Measurements from ENCODE around the gene TTLL11. TPM values are rescaled to one million over a fixed set of nuclear protein-coding genes. Genes with fewer than 3 reads are reported as not detected.

The TTLL11 gene
- total RNA-seq, 1 experiment from 2014 or later, result 7.0 TPM

DNA sequence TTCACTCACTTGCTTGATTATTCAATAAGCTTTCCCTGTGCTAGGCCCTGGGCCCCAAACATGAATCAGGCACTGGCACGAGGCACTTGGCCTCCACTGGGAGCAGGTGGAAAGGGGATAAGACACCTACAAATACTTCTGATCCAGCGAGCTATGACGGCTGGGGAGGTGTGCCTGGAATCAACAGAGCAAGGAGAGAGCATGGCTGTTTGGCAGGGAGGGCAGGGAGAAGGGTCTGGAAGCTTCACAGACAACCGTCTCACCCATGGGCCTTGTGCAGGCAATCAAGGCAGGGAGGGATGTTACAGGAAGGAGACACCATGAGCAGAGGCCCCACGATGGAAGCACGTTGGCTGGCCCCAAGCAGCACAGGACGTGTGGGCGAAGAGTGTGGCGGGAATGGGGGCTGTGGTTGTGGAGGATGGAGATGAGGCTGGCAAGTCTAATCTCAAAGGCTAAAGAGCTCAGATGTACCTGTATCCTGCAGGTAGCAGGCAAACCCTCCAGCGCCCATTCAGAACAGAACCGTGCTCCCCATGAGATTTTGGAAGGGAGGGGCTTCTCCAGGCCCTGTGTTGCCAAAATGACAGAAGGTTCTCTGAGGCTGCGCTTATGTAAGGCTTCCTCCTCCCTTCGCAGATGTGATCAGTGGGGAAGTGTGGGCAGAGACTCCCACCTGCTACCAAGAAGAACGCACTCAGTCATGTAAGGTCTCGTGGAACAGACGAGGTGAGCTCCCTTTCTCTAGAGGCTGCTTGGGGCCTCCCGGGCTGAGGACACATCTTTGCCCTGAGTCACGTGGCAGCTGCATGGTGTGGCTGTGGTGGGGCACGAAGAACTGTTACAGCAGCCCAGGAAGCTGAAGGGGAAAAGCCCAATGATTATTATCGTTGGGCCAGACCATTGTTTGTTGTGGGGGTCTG is 252.0 kb downstream of the TTLL11 start:
- Histone ChIP-seq H4K20me1 (ENCODE audit: low read length) (no peaks in the 10 kb centered on the region), H3K27ac (ENCODE audit: low read length) (no peak overlapping the region), H3K27me3 (ENCODE audit: low read length) (no peaks in the 10 kb centered on the region), H3K9me3 (ENCODE audit: low read length) (no peaks in the 10 kb centered on the region), H3K4me3 (ENCODE audit: low read length) (no peak overlapping the region), H3K4me2 (ENCODE audit: low read length) (no peak overlapping the region), H3F3A (ENCODE audit: low read length, unreplicated experiment) (no peaks in the 10 kb centered on the region), H2AFZ (ENCODE audit: low read length) (no peak overlapping the region), H3K9ac (ENCODE audit: low read length) (no peak overlapping the region), H3K4me1 (ENCODE audit: insufficient read depth, low read length) (peaks cover 6% of the 10 kb centered on the region; the same call in 1 of the 2 replicates), H3K9me2 (replicated peaks; ENCODE audit: low read length) (no peaks in the 10 kb centered on the region), H3K79me2 (ENCODE audit: low read length) (no peaks in the 10 kb centered on the region), H3K36me3 (ENCODE audit: low read depth, low read length) (no peaks in the 10 kb centered on the region)
- no peak for ATAC-seq
- no TSS peak for BruUV-seq (replicated peaks)
- intact Hi-C loops (cut with micrococcal nuclease), result no loop called here
- ChIA-PET POLR2A (ENCODE audit: unreplicated experiment) (no interaction called here), CTCF (no interaction called here)
- no peak for TF ChIP-seq EZH2 (IDR thresholded peaks at IDR 0.05; ENCODE audit: low read length, unreplicated experiment)
- no peak for TF ChIP-seq EZH2phosphoT487 (IDR thresholded peaks at IDR 0.05; ENCODE audit: borderline replicate concordance, low read length)
- TF ChIP-seq, protein P1, sequence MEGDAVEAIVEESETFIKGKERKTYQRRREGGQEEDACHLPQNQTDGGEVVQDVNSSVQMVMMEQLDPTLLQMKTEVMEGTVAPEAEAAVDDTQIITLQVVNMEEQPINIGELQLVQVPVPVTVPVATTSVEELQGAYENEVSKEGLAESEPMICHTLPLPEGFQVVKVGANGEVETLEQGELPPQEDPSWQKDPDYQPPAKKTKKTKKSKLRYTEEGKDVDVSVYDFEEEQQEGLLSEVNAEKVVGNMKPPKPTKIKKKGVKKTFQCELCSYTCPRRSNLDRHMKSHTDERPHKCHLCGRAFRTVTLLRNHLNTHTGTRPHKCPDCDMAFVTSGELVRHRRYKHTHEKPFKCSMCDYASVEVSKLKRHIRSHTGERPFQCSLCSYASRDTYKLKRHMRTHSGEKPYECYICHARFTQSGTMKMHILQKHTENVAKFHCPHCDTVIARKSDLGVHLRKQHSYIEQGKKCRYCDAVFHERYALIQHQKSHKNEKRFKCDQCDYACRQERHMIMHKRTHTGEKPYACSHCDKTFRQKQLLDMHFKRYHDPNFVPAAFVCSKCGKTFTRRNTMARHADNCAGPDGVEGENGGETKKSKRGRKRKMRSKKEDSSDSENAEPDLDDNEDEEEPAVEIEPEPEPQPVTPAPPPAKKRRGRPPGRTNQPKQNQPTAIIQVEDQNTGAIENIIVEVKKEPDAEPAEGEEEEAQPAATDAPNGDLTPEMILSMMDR (conservative IDR thresholded peaks at IDR 0.05; ENCODE audit: low read depth, low read length), result no peak
- no peak for DNase-seq

DNA sequence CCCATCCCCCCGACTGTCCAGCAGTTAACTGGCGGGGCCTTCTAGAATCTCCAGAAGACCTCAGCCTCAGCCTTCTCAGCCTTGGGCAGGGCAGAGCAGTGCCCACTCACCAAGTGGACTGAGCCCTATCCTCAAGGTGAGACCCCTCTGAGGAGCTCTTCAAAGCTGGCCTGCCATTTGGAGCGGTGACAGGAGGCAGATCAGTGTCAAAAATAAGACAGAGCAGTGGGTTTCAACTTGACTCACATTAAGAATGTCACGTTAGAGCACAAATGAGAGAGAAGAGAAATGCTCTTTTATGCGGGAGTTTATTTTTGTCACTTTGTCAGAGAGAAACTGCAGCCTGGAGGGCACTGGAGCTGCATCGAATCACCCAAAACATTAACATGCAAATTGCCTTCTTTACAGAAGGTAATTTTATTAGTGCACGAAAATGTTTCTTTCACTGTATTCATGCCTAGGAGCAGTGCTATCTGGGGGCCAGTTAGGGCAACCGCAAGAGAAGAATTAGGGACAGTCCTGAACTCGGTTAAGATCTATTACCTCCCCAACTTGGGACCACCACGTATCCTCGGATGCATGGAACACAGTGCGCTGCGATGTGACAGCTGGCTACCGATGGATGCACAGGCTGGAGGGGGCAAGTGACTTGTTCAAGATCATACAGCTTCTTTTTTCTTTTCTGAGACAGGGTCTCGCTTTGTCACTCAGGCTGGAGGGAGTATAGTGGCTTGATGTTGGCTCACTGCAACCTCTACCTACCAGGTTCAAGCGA is 253.2 kb downstream of the TTLL11 start:
- H3K4me2 ChIP-seq (ENCODE audit: low read length), result no peak overlapping the region
- no peaks in the 10 kb centered on the region for H3K36me3 ChIP-seq (ENCODE audit: low read depth, low read length)
- POLR2A ChIA-PET (ENCODE audit: unreplicated experiment), result no interaction called here
- intact Hi-C loops (cut with micrococcal nuclease), result no loop called here
- no peak overlapping the region for H3K4me3 ChIP-seq (ENCODE audit: low read length)
- no peak overlapping the region for H3K27ac ChIP-seq (ENCODE audit: low read length)
- peaks cover 6% of the 10 kb centered on the region; the same call in 1 of the 2 replicates for H3K4me1 ChIP-seq (ENCODE audit: insufficient read depth, low read length)
- no peak overlapping the region for H2AFZ ChIP-seq (ENCODE audit: low read length)
- no peaks in the 10 kb centered on the region for H3K79me2 ChIP-seq (ENCODE audit: low read length)
- H4K20me1 ChIP-seq (ENCODE audit: low read length), result no peaks in the 10 kb centered on the region
- BruUV-seq (replicated peaks), result no TSS peak
- H3K27me3 ChIP-seq (ENCODE audit: low read length), result no peaks in the 10 kb centered on the region
- H3K9ac ChIP-seq (ENCODE audit: low read length), result no peak overlapping the region
- H3F3A ChIP-seq (ENCODE audit: low read length, unreplicated experiment), result no peaks in the 10 kb centered on the region
- CTCF ChIA-PET, result no interaction called here
- no peak for ATAC-seq
- DNase-seq, result no peak
- no peaks in the 10 kb centered on the region for H3K9me2 ChIP-seq (replicated peaks; ENCODE audit: low read length)
- H3K9me3 ChIP-seq (ENCODE audit: low read length), result no peaks in the 10 kb centered on the region
- no peak for TF ChIP-seq EZH2 (IDR thresholded peaks at IDR 0.05; ENCODE audit: low read length, unreplicated experiment)
- TF ChIP-seq, protein P1 (conservative IDR thresholded peaks at IDR 0.05; ENCODE audit: low read depth, low read length), result no peak
- no peak for TF ChIP-seq EZH2phosphoT487 (IDR thresholded peaks at IDR 0.05; ENCODE audit: borderline replicate concordance, low read length)
